ENCODE results near the gene CLCN6. TPM values are rescaled to one million over a fixed set of nuclear protein-coding genes. Genes with fewer than 3 reads are reported as not detected.

Gene CLCN6
- total RNA-seq, 4 donors from 2014 or later: 14.4 to 20.4 (median 18.0) TPM

DNA sequence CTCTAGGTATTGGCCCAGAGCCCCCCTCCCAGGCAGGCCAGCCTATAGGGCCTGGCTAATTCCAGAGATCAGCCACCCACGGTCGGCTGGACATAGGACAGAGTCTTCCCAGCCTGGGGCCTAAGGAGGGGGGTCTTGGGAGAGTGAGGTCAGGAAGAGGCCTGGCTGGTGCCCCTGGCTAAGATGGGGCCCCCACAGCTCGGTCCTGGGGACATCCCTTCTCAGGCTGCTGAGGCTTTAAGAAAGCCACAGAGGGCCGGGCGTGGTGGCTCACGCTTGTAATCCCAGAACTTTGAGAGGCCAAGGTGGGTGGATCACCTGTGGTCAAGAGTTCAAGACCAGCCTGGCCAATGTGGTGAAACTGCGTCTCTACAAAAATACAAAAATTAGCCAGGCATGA is 41.5 kb upstream of the CLCN6 start:
- DNase-seq (ENCODE audit: low spot score) (no peak), ATAC-seq (ENCODE audit: low FRiP score) (no peak)

DNA sequence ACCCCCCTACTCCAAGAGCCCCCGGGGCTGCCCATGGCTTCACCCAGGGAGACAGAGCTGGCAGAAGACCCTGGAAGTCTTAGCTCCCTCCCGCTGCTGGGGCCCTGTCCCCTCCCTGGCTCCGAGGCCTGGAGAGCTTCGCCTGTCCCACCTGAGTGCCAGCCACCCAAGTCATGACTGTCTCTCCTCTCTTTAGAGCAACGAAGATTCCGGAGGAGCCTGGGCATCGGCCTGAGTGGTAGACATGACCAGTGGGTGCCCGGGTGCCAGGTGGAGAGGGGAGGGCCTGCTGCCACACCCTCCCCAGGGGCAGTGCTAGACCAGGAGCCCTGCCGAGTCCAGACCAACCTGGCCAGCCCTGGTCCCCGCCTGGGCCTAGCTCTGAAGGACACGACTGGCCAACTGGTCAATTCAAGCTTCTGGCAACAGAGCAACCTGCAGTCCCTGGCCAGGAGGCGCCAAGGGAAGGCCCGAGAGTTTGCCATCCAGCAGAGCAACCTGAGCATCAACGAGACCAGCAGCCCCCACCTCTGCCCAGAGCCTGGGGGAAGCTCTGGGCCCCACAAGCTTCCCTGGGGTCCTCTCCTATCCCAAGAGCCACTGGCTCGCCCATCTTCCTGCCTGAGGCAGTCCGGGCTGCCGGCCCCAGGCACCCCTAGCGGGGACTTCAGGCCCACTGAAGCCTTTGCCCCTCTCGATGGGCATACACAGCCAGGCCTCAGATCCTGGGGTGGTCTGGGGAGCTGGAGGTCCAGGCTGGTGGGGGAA is 40.1 kb upstream of the CLCN6 start:
- no peak for DNase-seq (ENCODE audit: low spot score)
- ATAC-seq (ENCODE audit: low FRiP score): no peak
- no peak for TF ChIP-seq CTCF (IDR thresholded peaks at IDR 0.05)

More for the DNA sequence above, 41.5 kb upstream of the CLCN6 start:
- TF ChIP-seq CTCF (IDR thresholded peaks at IDR 0.05): no peak

- TF ChIP-seq CTCF (IDR thresholded peaks at IDR 0.05): no peak
- DNase-seq (ENCODE audit: low spot score) (no peak), ATAC-seq (ENCODE audit: low FRiP score) (no peak)
Observed at GRCh38 chr1:11766429-11766776, 39.6 kb upstream of the CLCN6 start.

DNA sequence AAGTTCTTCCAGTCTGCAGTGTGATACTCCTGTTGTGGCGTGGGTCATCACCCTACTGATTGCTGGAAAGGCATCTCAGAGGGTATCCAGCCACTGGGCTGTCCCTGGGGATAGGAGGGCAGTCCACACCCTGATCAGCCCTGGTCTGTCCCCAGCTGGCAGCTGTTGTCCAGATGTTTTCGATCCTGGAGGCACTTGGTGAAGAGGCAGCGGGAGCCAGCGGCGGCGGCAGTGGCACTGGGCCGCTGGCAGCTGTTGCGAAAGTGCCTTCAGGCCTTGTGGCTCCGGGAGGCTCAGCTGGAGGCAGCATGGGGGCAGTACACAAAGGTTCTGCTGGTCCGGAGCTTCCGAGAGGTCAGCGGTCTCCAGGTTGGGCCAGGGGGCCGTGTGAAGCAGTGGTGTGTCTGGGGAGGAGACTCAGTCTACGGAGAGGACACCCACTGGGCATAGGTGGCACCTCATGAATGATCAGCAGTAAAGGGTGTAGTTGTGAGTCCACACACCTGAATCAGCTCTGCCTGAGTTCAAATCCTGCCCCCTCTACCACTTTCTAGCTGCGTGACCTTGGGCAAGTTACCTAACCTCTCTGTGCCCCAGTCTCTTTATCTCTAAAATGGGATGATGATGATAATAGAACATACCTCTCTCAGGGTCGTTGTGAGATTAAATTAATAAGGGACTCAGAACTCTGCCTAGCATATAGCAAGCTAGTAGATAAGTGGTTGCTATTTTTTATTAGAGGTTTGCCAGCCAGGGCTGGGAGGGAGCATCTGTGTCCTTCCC is 37.9 kb upstream of the CLCN6 start:
- DNase-seq (ENCODE audit: low spot score): no peak

DNA sequence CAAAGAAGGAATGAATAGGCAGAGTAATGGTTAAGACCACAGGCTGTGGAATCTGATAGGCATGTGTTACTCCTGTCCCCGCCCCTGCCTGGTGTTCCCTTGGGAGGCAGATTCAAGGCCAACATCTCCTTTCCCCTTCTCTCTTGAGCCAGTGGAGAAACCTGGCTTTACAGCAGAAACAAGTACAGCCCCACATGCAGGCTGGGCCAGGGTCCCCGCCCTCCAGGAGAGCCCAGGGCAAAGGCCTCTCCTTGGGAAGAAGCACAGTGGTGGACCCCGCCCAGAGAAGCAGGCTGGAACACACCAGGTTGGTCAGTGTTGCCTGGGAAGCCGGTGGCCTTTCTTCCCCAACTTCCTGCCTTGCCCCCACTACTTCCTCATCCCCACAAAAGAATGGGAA is 37.2 kb upstream of the CLCN6 start:
- TF ChIP-seq CTCF (IDR thresholded peaks at IDR 0.05): no peak
- no peak for ATAC-seq (ENCODE audit: low FRiP score)
- no peak for DNase-seq (ENCODE audit: low spot score)

More for the DNA sequence above, 37.9 kb upstream of the CLCN6 start:
- no peak for ATAC-seq (ENCODE audit: low FRiP score)
- no peak for TF ChIP-seq CTCF (IDR thresholded peaks at IDR 0.05)

DNA sequence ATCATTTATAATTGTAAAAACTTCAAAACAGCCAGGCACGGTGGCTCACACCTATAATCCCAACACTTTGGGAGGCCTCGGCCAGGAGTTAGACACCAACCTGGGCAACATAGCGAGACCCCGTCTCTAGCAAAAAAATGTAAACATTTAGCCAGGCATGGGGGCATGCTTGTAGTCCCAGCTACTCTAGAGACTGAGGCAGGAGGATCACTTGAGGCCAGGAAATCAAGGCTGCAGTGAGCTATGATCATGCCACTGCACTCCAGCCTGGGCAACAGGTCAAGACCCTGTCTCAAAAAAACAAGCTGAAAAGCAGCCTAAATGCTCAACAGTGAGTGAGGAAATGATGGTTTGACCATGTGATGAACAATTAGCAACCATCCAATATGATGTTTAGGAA is 36.7 kb upstream of the CLCN6 start:
- DNase-seq (ENCODE audit: low spot score) (no peak), ATAC-seq (ENCODE audit: low FRiP score) (no peak)
- no peak for TF ChIP-seq CTCF (IDR thresholded peaks at IDR 0.05)

DNA sequence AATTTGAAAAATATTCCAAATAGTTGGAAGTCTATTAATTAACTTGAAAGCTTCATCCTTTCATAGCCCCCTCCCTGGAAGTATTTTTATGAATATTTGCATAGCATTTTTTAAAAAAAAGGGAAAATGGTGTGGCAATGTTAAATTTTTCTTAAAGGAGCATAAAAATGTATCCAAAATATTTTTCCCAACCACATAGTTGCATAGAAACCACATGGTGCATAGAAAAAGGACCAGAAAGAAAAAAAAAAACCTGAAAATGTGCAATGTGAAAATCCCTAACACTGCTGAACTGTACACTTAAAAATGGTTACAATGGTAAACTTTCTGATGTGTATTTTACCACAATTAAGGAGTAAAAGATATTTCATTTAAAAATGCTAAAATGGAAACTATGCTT is 36.0 kb upstream of the CLCN6 start:
- TF ChIP-seq CTCF (IDR thresholded peaks at IDR 0.05): no peak
- ATAC-seq (ENCODE audit: low FRiP score): no peak
- DNase-seq (ENCODE audit: low spot score): no peak
